ENCODE data around the gene ZIC5. TPM values are rescaled to one million over a fixed set of nuclear protein-coding genes. Genes with fewer than 3 reads are reported as not detected.
"Not testable (repeated sequence)": the region's sequence is repeated elsewhere in the genome, so short reads cannot be mapped to it uniquely, and the experiment has no call there.

Gene ZIC5
- total and polyA plus RNA-seq, 12 donors, result not detected

DNA sequence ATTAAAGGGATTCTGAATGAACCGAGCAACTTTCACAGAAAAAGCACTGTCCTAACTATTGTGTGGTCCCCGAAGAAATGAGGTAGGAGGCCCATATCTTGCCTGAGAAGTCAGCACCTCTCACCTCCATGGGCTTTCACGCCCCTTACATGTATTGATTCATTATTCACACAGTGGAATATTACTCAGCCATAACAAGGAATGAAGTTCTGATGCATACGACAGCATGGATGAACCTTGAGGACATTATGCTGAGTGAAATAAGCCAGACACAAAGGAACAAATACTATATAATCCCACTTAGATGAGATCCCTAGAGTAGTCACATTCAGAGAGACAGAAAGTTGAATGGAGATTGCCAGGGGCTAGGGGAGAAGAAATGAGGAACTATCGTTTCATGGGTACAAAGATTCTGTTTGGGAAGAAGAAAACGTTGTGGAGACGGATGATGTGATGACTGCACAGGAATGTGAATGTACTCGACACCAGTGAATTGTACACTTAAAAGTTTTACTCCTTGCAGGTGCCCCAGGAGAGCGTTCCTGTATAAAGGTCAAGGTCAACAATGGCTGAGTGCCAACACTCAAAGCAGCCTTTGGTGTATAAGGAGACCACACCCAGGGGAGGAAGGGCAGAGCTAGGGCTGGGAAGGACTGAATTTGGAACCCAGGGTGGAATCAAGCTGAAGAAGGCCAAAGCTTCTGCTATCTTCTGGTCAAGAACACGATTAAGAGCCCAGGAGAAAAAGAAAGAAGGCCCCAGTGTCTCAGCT is 22.5 kb downstream of the ZIC5 start:
- WGBS, 2 donors, result 76 to 80% methylated on average over 10 of the region's 10 CpGs
- H3K4me1 ChIP-seq, result no peaks in the 10 kb centered on the region

DNA sequence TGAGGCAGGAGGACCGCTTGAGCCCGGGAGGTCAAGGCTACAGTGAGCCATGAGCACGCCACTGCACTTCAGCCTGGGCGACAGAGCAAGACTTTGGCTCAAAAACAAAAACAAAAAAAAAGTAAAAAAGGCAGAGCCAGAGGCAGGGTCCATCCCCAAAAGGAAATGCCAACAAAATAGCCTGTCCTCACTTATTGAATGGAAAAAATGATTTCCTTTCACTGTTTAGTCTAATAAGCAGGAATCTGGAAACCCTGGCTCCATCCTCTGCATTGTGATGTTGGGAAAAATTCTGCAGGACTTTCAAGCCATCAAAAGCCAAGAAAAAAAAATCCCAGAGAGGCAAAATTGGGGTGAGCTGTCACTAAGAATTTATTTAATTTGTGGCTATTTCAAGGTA is 23.2 kb downstream of the ZIC5 start:
- no peak overlapping the region for H3K4me3 ChIP-seq
- TF ChIP-seq, protein P1, sequence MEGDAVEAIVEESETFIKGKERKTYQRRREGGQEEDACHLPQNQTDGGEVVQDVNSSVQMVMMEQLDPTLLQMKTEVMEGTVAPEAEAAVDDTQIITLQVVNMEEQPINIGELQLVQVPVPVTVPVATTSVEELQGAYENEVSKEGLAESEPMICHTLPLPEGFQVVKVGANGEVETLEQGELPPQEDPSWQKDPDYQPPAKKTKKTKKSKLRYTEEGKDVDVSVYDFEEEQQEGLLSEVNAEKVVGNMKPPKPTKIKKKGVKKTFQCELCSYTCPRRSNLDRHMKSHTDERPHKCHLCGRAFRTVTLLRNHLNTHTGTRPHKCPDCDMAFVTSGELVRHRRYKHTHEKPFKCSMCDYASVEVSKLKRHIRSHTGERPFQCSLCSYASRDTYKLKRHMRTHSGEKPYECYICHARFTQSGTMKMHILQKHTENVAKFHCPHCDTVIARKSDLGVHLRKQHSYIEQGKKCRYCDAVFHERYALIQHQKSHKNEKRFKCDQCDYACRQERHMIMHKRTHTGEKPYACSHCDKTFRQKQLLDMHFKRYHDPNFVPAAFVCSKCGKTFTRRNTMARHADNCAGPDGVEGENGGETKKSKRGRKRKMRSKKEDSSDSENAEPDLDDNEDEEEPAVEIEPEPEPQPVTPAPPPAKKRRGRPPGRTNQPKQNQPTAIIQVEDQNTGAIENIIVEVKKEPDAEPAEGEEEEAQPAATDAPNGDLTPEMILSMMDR (IDR thresholded peaks at IDR 0.05), result no peak
- DNase-seq, result no peak
- WGBS, 2 donors, result 79 to 80% methylated on average over 4 of the region's 4 CpGs
- ATAC-seq, result no peak
- no peak overlapping the region for H3K27ac ChIP-seq
- H3K4me1 ChIP-seq, result no peaks in the 10 kb centered on the region
- H3K9me3 ChIP-seq, result no peaks in the 10 kb centered on the region
- intact Hi-C loops (cut with DNase I), result no loop called here
- H3K27me3 ChIP-seq, result peaks cover 0 to 97% (median 94%) of the 10 kb centered on the region in 7 donors
- H3K36me3 ChIP-seq, result no peaks in the 10 kb centered on the region

More for the DNA sequence above, 22.5 kb downstream of the ZIC5 start:
- no peak overlapping the region for H3K4me3 ChIP-seq
- DNase-seq, result no peak
- H3K27ac ChIP-seq, result no peak overlapping the region
- no peaks in the 10 kb centered on the region for H3K36me3 ChIP-seq
- peaks cover 0 to 97% (median 96%) of the 10 kb centered on the region in 7 donors for H3K27me3 ChIP-seq
- TF ChIP-seq, protein P1 (IDR thresholded peaks at IDR 0.05), result no peak
- intact Hi-C loops (cut with DNase I), result no loop called here
- no peaks in the 10 kb centered on the region for H3K9me3 ChIP-seq
- ATAC-seq, result no peak

DNA sequence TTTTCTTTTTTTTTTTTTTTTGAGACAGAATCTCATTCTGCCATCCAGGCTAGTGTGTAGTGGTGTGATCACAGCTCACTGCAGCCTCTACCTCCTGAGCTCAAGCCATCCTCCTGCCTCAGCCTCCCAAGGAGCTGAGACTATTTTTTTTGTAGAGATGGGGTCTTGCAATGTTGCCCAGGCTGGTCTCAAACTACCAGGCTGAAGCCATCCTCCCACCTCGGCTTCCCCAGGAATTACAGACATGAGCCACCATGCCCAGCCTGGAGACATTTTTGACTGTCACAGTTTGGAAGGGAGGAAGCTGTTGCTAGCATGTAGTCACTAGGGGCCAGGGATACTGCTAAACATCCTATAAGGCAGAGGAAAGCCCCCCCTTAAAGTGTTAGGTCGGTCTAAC is 23.9 kb downstream of the ZIC5 start:
- Histone ChIP-seq H3K27ac (no peak overlapping the region), H3K27me3 (peaks cover 0 to 97% (median 89%) of the 10 kb centered on the region in 7 donors), H3K36me3 (no peaks in the 10 kb centered on the region), H3K4me1 (no peaks in the 10 kb centered on the region), H3K4me3 (no peak overlapping the region), H3K9me3 (no peaks in the 10 kb centered on the region)
- TF ChIP-seq, protein P1 (IDR thresholded peaks at IDR 0.05), result no peak
- no peak for DNase-seq
- ATAC-seq, result no peak
- intact Hi-C loops (cut with DNase I), result no loop called here
- WGBS, 2 donors, result 79 to 80% methylated on average over 2 of the region's 2 CpGs

DNA sequence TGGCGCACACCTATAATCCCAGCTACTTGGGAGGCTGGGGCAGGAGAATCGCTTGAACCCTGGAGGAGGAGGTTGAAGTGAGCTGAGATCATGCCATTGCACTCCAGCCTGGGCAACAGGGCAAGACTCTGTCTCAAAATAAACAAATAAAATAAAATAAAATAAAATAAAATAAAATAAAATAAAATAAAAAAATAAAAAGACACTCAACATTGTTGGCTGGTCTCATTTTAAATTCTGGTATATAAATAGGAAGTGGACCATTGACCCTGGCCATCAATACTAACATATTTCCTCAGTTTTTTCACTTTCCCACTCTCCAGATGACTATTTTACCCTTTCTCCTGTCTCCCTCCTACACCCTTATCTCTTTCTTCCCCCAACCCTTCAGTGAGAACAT is 26.1 kb downstream of the ZIC5 start:
- H3K36me3 ChIP-seq; ATAC-seq; H3K27ac ChIP-seq; H3K4me3 ChIP-seq; DNase-seq; H3K9me3 ChIP-seq; H3K4me1 ChIP-seq; intact Hi-C loops (cut with DNase I): not testable (repeated sequence)
- peaks cover 0 to 100% (median 77%) of the 10 kb centered on the region in 7 donors for H3K27me3 ChIP-seq
- 98% methylated on average over 2 of the region's 2 CpGs for WGBS, 2 donors

DNA sequence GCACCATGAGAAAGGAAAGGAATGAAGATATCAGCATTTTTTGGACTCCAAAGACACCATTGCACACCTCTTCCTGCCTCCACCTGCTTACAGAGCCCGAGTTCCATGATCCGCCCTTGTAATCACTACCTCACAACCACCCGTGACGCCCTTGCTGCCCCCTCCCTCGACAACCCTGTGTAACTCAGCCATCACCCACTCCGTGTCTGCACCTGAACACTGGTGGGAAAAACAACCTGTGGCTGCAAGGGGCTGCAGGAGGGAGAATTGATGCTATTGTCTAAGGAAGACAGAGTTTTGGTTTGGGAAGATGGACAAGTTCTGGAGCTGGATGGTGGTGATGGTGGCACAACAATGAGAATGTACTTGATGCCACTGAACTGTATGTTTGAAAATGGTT is 27.0 kb downstream of the ZIC5 start:
- H3K4me1 ChIP-seq, result no peaks in the 10 kb centered on the region
- TF ChIP-seq, protein P1 (IDR thresholded peaks at IDR 0.05), result no peak
- 88 to 90% methylated on average over 6 of the region's 6 CpGs for WGBS, 2 donors
- DNase-seq (no peak), ATAC-seq (no peak)
- H3K27ac ChIP-seq, result no peak overlapping the region
- no peaks in the 10 kb centered on the region for H3K9me3 ChIP-seq
- no peaks in the 10 kb centered on the region for H3K36me3 ChIP-seq
- intact Hi-C loops (cut with DNase I), result no loop called here
- peaks cover 0 to 97% (median 78%) of the 10 kb centered on the region in 7 donors for H3K27me3 ChIP-seq
- H3K4me3 ChIP-seq, result no peak overlapping the region
